CD8-positive, alpha-beta memory T cell (primary cell): ENCODE measurements around the gene CHTF8. TPM values are rescaled to one million over a fixed set of nuclear protein-coding genes. Genes with fewer than 3 reads are reported as not detected.
A peak's percentile ranks its signal among the peaks of the same experiment; 100 is the strongest.

Source experiments
- CTCF ChIA-PET: fragments of 350-600 bp; sonication (Branson Sonifier 250); formaldehyde crosslinking; loops from one replicate; lab custom pipeline; 2021; ENCODE audit warnings: antibody characterized with exemption; lab: Charles Lee
- POLR2A ChIA-PET: fragments of 350-600 bp; sonication (Branson Sonifier 250); formaldehyde crosslinking; loops from one replicate; lab custom pipeline; 2021; ENCODE audit warnings: antibody characterized with exemption; lab: Charles Lee
- DNase-seq, 5 donors: peaks; one replicate each; pipeline versions ENCODE4 v3.0.0 to v3.0.0-alpha.2; 2020 to 2022; ENCODE audit warnings: mixed read lengths in 1 of 5
- H3K27ac ChIP-seq: one replicate; pipeline ENCODE4 v1.7.0; 2013; ENCODE audit warnings: low read depth, mild to moderate bottlenecking, low read length, moderate library complexity
- H3K27me3 ChIP-seq: 2 replicates; pipeline ENCODE4 v1.7.0; 2013; ENCODE audit warnings: low read length, mild to moderate bottlenecking; ENCODE audit not compliant: insufficient read depth, poor library complexity, severe bottlenecking
- H3K36me3 ChIP-seq: 2 replicates; pipeline ENCODE4 v1.7.0; 2013; ENCODE audit warnings: mild to moderate bottlenecking, low read length, moderate library complexity; ENCODE audit not compliant: insufficient read depth
- H3K4me1 ChIP-seq: 2 replicates; pipeline ENCODE4 v1.7.0; 2013; ENCODE audit warnings: mild to moderate bottlenecking, low read length, moderate library complexity; ENCODE audit not compliant: insufficient read depth
- H3K4me3 ChIP-seq: 2 replicates; pipeline ENCODE4 v1.7.0; 2013; ENCODE audit warnings: mild to moderate bottlenecking, low read length
- H3K9me3 ChIP-seq: 2 replicates; pipeline ENCODE4 v1.7.0; 2013; ENCODE audit warnings: mild to moderate bottlenecking, low read length
- H3K27ac Mint-ChIP-seq, 8 donors: one replicate each; pipeline ENCODE4 v1.8.0; 2020 to 2021; ENCODE audit warnings: mixed read lengths in 8 of 8, mild to moderate bottlenecking in 6 of 8, inconsistent platforms in 3 of 8, moderate library complexity in 3 of 8
- H3K27me3 Mint-ChIP-seq, 2 donors: one replicate each; pipeline ENCODE4 v1.8.0; 2020 to 2021; ENCODE audit warnings: mixed read lengths in 2 of 2, mild to moderate bottlenecking in 1 of 2, moderate library complexity in 1 of 2
- H3K36me3 Mint-ChIP-seq, 3 donors: one replicate each; pipeline ENCODE4 v1.8.0; 2020 to 2021; ENCODE audit warnings: mixed read lengths in 3 of 3, inconsistent platforms in 1 of 3, mild to moderate bottlenecking in 1 of 3
- H3K4me1 Mint-ChIP-seq, 3 donors: one replicate each; pipeline ENCODE4 v1.8.0; 2020 to 2021; ENCODE audit warnings: mixed read lengths in 3 of 3, inconsistent platforms in 1 of 3, mild to moderate bottlenecking in 1 of 3
- H3K4me3 Mint-ChIP-seq, 7 donors: one replicate each; pipeline ENCODE4 v1.8.0; 2020 to 2021; ENCODE audit warnings: mixed read lengths in 7 of 7, mild to moderate bottlenecking in 6 of 7, moderate library complexity in 4 of 7, inconsistent platforms in 2 of 7
- H3K9me3 Mint-ChIP-seq, 5 donors: one replicate each; pipeline ENCODE4 v1.8.0; 2020 to 2022; ENCODE audit warnings: mixed read lengths in 5 of 5, mild to moderate bottlenecking in 3 of 5, moderate library complexity in 2 of 5, inconsistent platforms in 1 of 5
- polyA plus RNA-seq: library from polyadenylated mRNA; unstranded; fragments of 300-500 nt; fragmentation: Illumina TruSeq; gene quantifications from one replicate; pipeline ENCODE4 v1.2.3, GENCODE V29; 2021
- total RNA-seq, 2 experiments: library from RNA; stranded (reverse); gene quantifications; one replicate each; pipeline ENCODE4 v1.2.3, GENCODE V29; 2021

Gene CHTF8
- total and polyA plus RNA-seq, 3 experiments from 2014 or later, result 141 to 181 (median 149) TPM

GRCh38 chr16:69116256-69116875 is 16.0 kb downstream of the CHTF8 start:
- H3K4me1 ChIP-seq, result no peaks in the 10 kb centered on the region
- no peak for DNase-seq
- H3K4me3 ChIP-seq, result no peak overlapping the region
- no peaks in the 10 kb centered on the region for H3K9me3 Mint-ChIP-seq
- H3K27me3 ChIP-seq, result no peaks in the 10 kb centered on the region
- ChIA-PET POLR2A (interaction anchor here (0.7 kb wide), 1 partner anchor 17 kb away, joined by 3 read pairs; no protein-coding TSS in a partner anchor), CTCF (interaction anchor here (2.0 kb wide), 1 partner anchor 8 kb away, joined by 7 read pairs; no protein-coding TSS in a partner anchor)
- no peak overlapping the region for H3K4me3 Mint-ChIP-seq
- peaks cover 4 to 23% (median 8%) of the 10 kb centered on the region in 3 donors for H3K4me1 Mint-ChIP-seq
- peaks cover 48% of the 10 kb centered on the region for H3K36me3 ChIP-seq
- H3K27ac ChIP-seq, result no peak overlapping the region
- peaks cover 0 to 82% (median 10%) of the 10 kb centered on the region in 3 donors for H3K36me3 Mint-ChIP-seq
- peaks cover 0 to 2% of the 10 kb centered on the region in 2 donors for H3K27me3 Mint-ChIP-seq
- H3K9me3 ChIP-seq, result no peaks in the 10 kb centered on the region
- no peak overlapping the region for H3K27ac Mint-ChIP-seq

GRCh38 chr16:69115837-69116236 is 16.6 kb downstream of the CHTF8 start:
- no peak overlapping the region for H3K4me3 Mint-ChIP-seq
- peaks cover 43% of the 10 kb centered on the region for H3K36me3 ChIP-seq
- H3K4me1 Mint-ChIP-seq, result peaks cover 4 to 18% (median 8%) of the 10 kb centered on the region in 3 donors
- peaks cover 1 to 79% (median 10%) of the 10 kb centered on the region in 3 donors for H3K36me3 Mint-ChIP-seq
- no peak overlapping the region for H3K27ac Mint-ChIP-seq
- no peaks in the 10 kb centered on the region for H3K9me3 Mint-ChIP-seq
- H3K27me3 ChIP-seq, result no peaks in the 10 kb centered on the region
- peaks cover 0 to 2% of the 10 kb centered on the region in 2 donors for H3K27me3 Mint-ChIP-seq
- POLR2A ChIA-PET, result interaction anchor here (0.7 kb wide), 1 partner anchor 17 kb away, joined by 3 read pairs; no protein-coding TSS in a partner anchor
- H3K4me1 ChIP-seq, result no peaks in the 10 kb centered on the region
- DNase-seq, result no peak
- H3K9me3 ChIP-seq, result no peaks in the 10 kb centered on the region
- no peak overlapping the region for H3K4me3 ChIP-seq
- no peak overlapping the region for H3K27ac ChIP-seq
- CTCF ChIA-PET, result interaction anchor here (2.0 kb wide), 1 partner anchor 8 kb away, joined by 7 read pairs; no protein-coding TSS in a partner anchor

- H3K36me3 ChIP-seq, result peaks cover 38% of the 10 kb centered on the region
These were observed 17.0 kb downstream of the CHTF8 start for GRCh38 chr16:69115361-69115760.

GRCh38 chr16:69114976-69115355 is 17.4 kb downstream of the CHTF8 start:
- Histone ChIP-seq H3K27ac (no peak overlapping the region), H3K27me3 (no peaks in the 10 kb centered on the region), H3K9me3 (no peaks in the 10 kb centered on the region), H3K4me3 (no peak overlapping the region), H3K4me1 (no peaks in the 10 kb centered on the region), H3K36me3 (peaks cover 35% of the 10 kb centered on the region)
- peaks cover 4 to 16% (median 8%) of the 10 kb centered on the region in 3 donors for H3K4me1 Mint-ChIP-seq
- no peak overlapping the region for H3K4me3 Mint-ChIP-seq
- DNase-seq, result no peak
- peaks cover 0 to 2% of the 10 kb centered on the region in 2 donors for H3K27me3 Mint-ChIP-seq
- H3K9me3 Mint-ChIP-seq, result no peaks in the 10 kb centered on the region
- H3K36me3 Mint-ChIP-seq, result peaks cover 7 to 76% (median 7%) of the 10 kb centered on the region in 3 donors
- ChIA-PET POLR2A (interaction anchor here (0.5 kb wide), 1 partner anchor 95 kb away, joined by 3 read pairs; no protein-coding TSS in a partner anchor), CTCF (interaction anchor here (2.0 kb wide), 1 partner anchor 9 kb away, joined by 7 read pairs; no protein-coding TSS in a partner anchor)
- H3K27ac Mint-ChIP-seq, result peak overlapping the region in 1 of 8 donors; percentile 33

More at GRCh38 chr16:69115361-69115760, 17.0 kb downstream of the CHTF8 start:
- peaks cover 6 to 79% (median 8%) of the 10 kb centered on the region in 3 donors for H3K36me3 Mint-ChIP-seq
- Histone ChIP-seq H3K4me1 (no peaks in the 10 kb centered on the region), H3K27ac (no peak overlapping the region), H3K4me3 (no peak overlapping the region), H3K27me3 (no peaks in the 10 kb centered on the region), H3K9me3 (no peaks in the 10 kb centered on the region)
- POLR2A ChIA-PET, result no interaction called here
- peaks cover 0 to 2% of the 10 kb centered on the region in 2 donors for H3K27me3 Mint-ChIP-seq
- no peak overlapping the region for H3K27ac Mint-ChIP-seq
- DNase-seq, result no peak
- peaks cover 4 to 16% (median 8%) of the 10 kb centered on the region in 3 donors for H3K4me1 Mint-ChIP-seq
- H3K4me3 Mint-ChIP-seq, result no peak overlapping the region
- CTCF ChIA-PET, result interaction anchor here (2.0 kb wide), 1 partner anchor 9 kb away, joined by 7 read pairs; no protein-coding TSS in a partner anchor
- no peaks in the 10 kb centered on the region for H3K9me3 Mint-ChIP-seq

GRCh38 chr16:69114346-69114975 is 17.9 kb downstream of the CHTF8 start:
- no peak overlapping the region for H3K4me3 ChIP-seq
- Mint-ChIP-seq H3K36me3 (peaks cover 7 to 77% (median 10%) of the 10 kb centered on the region in 3 donors), H3K27me3 (peaks cover 2% of the 10 kb centered on the region in 2 donors), H3K4me1 (peaks cover 4 to 16% (median 8%) of the 10 kb centered on the region in 3 donors), H3K27ac (peak overlapping the region in 1 of 8 donors; percentile 65), H3K9me3 (no peaks in the 10 kb centered on the region), H3K4me3 (no peak overlapping the region)
- CTCF ChIA-PET, result interaction anchor here (1.2 to 2.0 kb wide), 2 partner anchors 10 kb away, joined by 7 to 12 read pairs; no protein-coding TSS in a partner anchor
- H3K27ac ChIP-seq, result no peak overlapping the region
- H3K27me3 ChIP-seq, result no peaks in the 10 kb centered on the region
- H3K36me3 ChIP-seq, result peaks cover 31% of the 10 kb centered on the region
- H3K9me3 ChIP-seq, result no peaks in the 10 kb centered on the region
- POLR2A ChIA-PET, result interaction anchor here (0.5 kb wide), 1 partner anchor 96 kb away, joined by 3 read pairs; no protein-coding TSS in a partner anchor
- H3K4me1 ChIP-seq, result no peaks in the 10 kb centered on the region
- DNase-seq, result no peak

- Mint-ChIP-seq H3K9me3 (no peaks in the 10 kb centered on the region), H3K27me3 (peaks cover 7 to 8% of the 10 kb centered on the region in 2 donors), H3K36me3 (peaks cover 7 to 72% (median 11%) of the 10 kb centered on the region in 3 donors), H3K4me3 (no peak overlapping the region), H3K4me1 (peaks cover 4 to 12% (median 7%) of the 10 kb centered on the region in 3 donors), H3K27ac (peak overlapping the region in 1 of 8 donors; percentile 50)
- Histone ChIP-seq H3K36me3 (peaks cover 26% of the 10 kb centered on the region), H3K4me1 (no peaks in the 10 kb centered on the region), H3K27ac (no peak overlapping the region), H3K27me3 (no peaks in the 10 kb centered on the region), H3K9me3 (no peaks in the 10 kb centered on the region), H3K4me3 (no peak overlapping the region)
- ChIA-PET CTCF (interaction anchor here (1.0 to 1.2 kb wide), 3 partner anchors 8 to 16 kb away, joined by 3 to 12 read pairs (median 3); no protein-coding TSS in a partner anchor), POLR2A (no interaction called here)
- DNase-seq, result no peak
These were observed 19.2 kb downstream of the CHTF8 start for GRCh38 chr16:69113216-69113615.

GRCh38 chr16:69112285-69113129 is 19.9 kb downstream of the CHTF8 start:
- Histone ChIP-seq H3K4me3 (no peak overlapping the region), H3K27me3 (no peaks in the 10 kb centered on the region), H3K36me3 (peaks cover 19% of the 10 kb centered on the region), H3K27ac (no peak overlapping the region), H3K9me3 (no peaks in the 10 kb centered on the region), H3K4me1 (no peaks in the 10 kb centered on the region)
- ChIA-PET POLR2A (no interaction called here), CTCF (interaction anchor here (0.6 to 1.0 kb wide), 2 partner anchors 9 to 17 kb away, joined by 3 read pairs; no protein-coding TSS in a partner anchor)
- H3K4me3 Mint-ChIP-seq, result no peak overlapping the region
- H3K4me1 Mint-ChIP-seq, result peaks cover 2 to 12% (median 5%) of the 10 kb centered on the region in 3 donors
- peaks cover 12% of the 10 kb centered on the region in 2 donors for H3K27me3 Mint-ChIP-seq
- no peaks in the 10 kb centered on the region for H3K9me3 Mint-ChIP-seq
- no peak overlapping the region for H3K27ac Mint-ChIP-seq
- DNase-seq, result peak in 2 of 5 donors; percentile 16 to 54
- peaks cover 7 to 64% (median 7%) of the 10 kb centered on the region in 3 donors for H3K36me3 Mint-ChIP-seq
